Ramos (cell line): ENCODE results near the gene PHPT1.
"Not testable (repeated sequence)": the region's sequence is repeated elsewhere in the genome, so short reads cannot be mapped to it uniquely, and the experiment has no call there.

Experiments used
- in situ Hi-C: fragments of 300-500 bp; cut with MboI; formaldehyde crosslinking; loops from one replicate; pipeline ENCODE4 v1.14.3; 2022; ENCODE audit warnings: low sequenced_read_pairs; ENCODE audit not compliant: unreplicated experiment

The PHPT1 gene

GRCh38 chr9:136821826-136822544, 27.2 kb upstream of the PHPT1 start:
- in situ Hi-C loops: no loop called here

GRCh38 chr9:136823136-136824046, 25.8 kb upstream of the PHPT1 start:
- in situ Hi-C loops: no loop called here

GRCh38 chr9:136824496-136825225, 24.5 kb upstream of the PHPT1 start:
- in situ Hi-C loops: no loop called here

- in situ Hi-C loops: no loop called here
Measured at GRCh38 chr9:136825295-136826187, 23.7 kb upstream of the PHPT1 start.

GRCh38 chr9:136826188-136826541, 23.0 kb upstream of the PHPT1 start:
- in situ Hi-C loops: no loop called here

- in situ Hi-C loops: no loop called here
Measured at GRCh38 chr9:136826703-136827582, 22.3 kb upstream of the PHPT1 start.

- in situ Hi-C loops: no loop called here
Measured at GRCh38 chr9:136827794-136828473, 21.3 kb upstream of the PHPT1 start.

GRCh38 chr9:136828474-136829140, 20.6 kb upstream of the PHPT1 start:
- in situ Hi-C loops: no loop called here

- in situ Hi-C loops: no loop called here
Measured at GRCh38 chr9:136829412-136829811, 19.8 kb upstream of the PHPT1 start.

GRCh38 chr9:136829981-136830885, 19.0 kb upstream of the PHPT1 start:
- in situ Hi-C loops: no loop called here

- in situ Hi-C loops: no loop called here
Measured at GRCh38 chr9:136831002-136831719, 18.0 kb upstream of the PHPT1 start.

GRCh38 chr9:136831720-136832104, 17.5 kb upstream of the PHPT1 start:
- in situ Hi-C loops: no loop called here

- in situ Hi-C loops: no loop called here
Measured at GRCh38 chr9:136832581-136832980, 16.6 kb upstream of the PHPT1 start.

GRCh38 chr9:136833381-136834048, 15.7 kb upstream of the PHPT1 start:
- in situ Hi-C loops: not testable (repeated sequence)

- in situ Hi-C loops: no loop called here
Measured at GRCh38 chr9:136835162-136835931, 13.9 kb upstream of the PHPT1 start.
